HG02885 (cell line): Measurements from ENCODE around the gene TOR4A.
A peak's percentile ranks its signal among the peaks of the same experiment; 100 is the strongest.

Experiments used
- ATAC-seq: cut with Tn5 transposase; IDR thresholded peaks from one replicate; pipeline ENCODE4 v1.9.1; 2021; ENCODE audit warnings: mild to moderate bottlenecking; ENCODE audit not compliant: unreplicated experiment, poor library complexity

The TOR4A gene

DNA sequence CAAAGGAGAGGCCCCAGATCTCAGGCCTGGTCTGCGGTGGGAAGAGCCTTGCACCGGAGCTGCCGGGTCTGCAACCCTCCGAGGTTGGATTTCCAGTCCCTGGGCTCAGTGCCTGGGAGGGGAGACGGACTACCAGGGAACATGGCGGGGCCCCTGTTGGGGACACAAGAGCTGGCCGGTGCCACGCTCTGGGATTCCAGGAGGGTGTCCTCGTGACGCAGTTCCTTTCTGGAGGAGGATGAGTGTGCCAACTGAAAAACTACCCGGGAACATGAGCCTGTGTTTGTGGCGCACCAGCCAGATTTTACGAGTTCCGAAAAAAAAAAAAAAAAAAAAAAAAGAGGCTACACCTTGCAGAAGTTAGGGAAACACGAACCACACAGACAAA is 15.6 kb downstream of the TOR4A start:
- ATAC-seq: no peak

DNA sequence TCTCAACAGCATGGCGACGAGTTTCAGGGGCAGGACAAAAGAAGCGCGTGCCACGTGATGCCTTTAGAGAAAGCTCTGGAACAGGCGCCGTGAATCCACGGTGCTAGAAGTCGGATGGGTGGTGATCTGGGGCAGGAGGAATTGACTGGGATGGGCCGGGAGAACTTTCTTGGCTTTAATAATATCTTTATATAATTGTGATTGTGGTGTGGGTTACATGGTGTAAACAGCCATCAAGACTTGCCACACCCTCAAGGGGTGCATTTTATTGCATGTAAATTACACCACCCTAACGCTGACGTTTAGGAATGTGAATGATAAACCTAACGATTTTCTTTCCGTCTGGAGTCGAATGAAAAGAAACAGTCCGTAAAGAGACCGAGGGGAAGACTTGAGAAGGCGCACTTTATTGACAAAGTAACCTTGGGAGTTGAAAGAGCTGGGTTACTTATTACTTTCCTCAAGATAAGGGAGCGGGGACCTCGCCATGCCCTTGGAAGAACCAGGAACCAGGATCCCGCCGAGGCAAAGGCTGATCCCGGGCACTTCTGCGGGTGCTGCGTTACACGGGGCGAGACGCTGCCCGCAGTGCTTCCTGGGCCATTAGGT is 16.1 kb downstream of the TOR4A start:
- no peak for ATAC-seq

GRCh38 chr9:137294091-137294680 is 16.7 kb downstream of the TOR4A start:
- no peak for ATAC-seq

GRCh38 chr9:137294681-137295237 is 17.2 kb downstream of the TOR4A start:
- ATAC-seq: no peak

DNA sequence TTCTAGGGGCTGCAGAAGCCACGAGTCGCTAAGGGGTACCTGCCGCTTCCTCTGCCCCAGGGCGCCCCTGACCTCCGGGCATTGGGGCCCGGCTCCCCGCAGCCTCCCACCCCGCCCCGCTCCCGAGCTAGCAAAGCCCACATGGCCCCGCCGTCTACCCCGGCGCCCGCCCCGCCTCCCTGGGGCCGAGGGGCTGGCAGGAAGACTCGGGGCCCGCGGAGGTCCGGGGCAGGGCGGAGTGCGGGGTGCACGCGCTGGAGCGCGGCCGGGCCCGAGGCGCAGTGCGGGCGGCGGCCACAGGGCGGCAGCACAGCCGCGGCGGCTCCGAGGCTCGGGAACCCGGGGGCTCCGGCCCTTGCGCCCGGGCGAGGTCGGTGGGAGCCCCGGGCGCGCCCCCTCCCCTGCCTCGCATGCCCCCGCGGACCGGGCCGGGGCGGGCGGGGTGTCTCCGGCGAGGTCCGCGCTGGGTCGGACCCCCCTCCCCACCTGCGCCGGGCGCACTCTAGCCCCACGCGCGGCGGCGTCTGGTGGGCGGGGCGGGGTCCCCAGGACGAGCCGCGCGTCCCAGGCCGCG is 17.8 kb downstream of the TOR4A start:
- no peak for ATAC-seq

DNA sequence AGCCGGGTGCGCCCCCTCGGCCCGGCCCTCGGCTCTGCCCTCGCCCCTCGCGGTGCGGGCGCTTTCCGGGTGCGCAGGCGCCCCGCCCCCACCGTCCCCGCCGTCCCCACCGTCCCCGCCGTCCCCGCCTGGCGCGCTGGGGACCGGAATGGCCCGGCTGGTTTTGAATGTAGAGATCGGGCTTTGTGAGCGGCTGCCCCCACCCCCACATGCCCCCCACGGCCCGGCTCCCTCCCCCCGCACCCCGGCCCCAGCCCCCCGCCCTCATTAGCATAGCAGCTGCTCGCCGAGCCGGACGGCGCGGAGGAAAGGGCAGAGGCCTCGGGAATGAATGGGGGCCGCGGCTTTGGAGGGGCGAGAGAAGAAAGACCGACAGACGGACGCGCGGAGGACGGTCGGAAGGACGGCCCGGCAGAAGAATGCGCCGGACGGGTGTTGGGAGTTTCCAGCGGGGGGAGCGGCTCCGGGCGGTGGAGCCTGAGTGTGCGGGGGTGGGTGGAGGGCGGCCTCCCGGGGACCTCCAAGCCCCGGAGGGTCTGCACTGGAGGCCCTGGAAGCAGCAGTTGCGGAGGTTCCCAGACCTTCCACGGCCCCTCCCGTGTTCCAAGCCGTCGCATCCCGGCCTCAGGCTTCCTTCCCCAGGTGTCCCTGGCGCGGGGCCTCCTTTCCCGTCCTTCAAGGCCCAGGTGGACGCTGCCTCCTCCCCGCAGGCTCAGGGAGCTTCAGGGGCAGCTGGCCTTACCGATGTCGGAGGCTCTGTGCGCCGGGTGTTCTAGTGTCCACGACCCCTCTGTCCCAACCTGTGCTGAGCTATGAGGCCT is 18.5 kb downstream of the TOR4A start:
- ATAC-seq: no peak

DNA sequence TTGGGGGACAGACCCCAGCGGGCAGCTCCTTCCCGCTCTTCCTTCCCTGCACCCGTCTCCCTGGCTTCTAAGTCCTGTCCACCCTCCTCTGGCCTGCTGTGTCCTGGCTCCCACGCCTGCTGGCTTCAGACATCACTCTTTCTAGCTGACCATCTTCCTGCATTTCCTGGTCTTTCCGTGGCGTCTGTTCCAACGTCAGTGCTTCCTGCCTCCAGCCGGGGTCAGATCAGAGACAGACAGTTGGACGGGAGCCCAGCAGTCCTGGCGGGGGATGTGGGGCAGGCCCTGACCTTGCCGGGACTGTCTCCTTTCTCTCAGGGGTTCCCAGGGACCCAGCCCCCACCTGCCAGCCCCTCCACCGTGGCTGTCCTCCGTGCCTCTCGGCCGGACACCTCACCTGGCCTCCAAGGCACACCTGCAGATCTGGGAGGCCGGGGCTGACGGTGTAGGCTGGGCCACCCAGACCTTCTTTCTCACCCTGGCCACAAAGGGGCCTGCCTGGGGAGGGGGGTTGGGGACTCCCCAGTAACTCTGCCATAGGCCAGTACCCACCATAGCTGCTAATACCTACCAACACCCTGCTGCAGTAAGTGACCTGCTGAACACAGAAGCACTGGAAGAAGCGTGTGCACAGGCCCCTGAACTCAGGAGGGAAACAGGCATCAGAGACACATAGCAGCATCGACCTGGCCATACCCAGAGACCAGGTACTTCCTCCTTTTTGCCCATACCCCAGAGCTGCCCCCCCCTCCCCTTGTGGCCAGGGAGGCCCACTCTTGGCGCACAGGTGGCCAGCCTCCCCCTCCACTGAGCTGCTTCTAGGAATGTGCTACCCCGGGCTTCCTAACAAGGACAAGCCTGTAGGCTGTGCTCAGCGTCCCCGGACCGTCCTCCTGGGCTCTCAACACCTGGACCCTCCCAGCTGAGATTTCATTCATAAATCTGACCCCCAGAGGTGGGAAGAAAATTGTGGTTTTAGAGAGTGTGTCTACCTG is 19.4 kb downstream of the TOR4A start:
- no peak for ATAC-seq

- ATAC-seq: no peak
Observed at GRCh38 chr9:137297966-137298365, 20.4 kb downstream of the TOR4A start.

DNA sequence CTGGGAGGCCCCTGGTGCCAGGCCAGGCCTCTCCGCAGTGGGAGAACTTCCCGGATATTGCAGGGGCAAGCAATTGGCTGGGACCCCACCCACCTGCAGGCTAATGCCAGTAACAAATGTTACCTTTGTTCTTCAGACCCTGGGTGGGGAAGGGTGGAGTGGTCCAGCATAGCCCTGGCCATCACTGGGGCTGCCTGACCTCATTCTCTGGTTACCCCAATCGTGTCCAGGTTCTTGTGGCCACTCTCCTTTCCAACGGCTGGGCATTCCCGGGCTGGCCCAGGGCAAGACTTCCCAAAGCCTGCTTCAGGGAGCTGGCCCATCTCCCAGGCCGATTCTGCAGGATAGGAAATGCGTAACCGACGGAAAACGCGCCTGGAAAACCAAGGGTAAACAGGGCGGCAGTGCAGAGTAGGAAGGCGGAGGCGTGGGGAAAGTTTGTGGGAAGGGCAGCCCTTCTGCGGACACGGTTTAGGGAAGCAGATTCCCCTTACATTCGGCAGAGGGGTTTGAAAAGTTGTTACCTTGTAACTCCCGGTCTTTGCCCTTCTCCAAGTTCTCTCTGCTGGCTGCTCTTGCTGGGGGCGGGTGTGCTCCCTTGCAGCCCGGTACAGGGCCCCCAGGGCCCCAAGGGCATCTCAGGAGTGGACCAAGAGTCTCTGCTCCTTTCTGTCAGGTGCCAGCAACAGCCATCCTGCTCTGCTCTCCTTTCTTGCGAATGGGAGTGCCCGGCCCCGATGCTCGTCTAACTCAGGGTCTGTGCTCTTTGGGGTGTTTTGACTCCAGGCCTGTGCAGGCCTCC is 21.1 kb downstream of the TOR4A start:
- no peak for ATAC-seq

GRCh38 chr9:137299203-137299565 is 21.7 kb downstream of the TOR4A start:
- ATAC-seq: no peak

DNA sequence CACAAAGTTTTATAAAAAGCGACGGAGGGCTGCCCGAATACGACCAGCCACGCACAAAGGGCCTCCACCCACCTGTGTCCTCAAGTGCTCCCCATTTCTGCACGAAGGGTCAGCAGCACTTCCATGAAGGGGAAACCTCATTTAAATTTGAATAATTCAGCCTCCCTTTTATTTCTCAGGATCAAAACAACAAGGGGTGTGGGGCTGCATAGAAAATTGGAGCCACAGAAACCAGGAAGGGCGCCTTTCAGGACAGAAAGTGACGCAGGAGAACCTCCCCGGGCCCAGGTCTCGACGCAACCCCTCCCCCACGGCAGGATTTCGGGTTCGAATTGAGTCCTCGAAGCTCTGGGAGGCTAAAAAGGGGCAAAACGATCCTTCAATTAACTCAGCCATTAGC is 22.4 kb downstream of the TOR4A start:
- ATAC-seq: no peak

DNA sequence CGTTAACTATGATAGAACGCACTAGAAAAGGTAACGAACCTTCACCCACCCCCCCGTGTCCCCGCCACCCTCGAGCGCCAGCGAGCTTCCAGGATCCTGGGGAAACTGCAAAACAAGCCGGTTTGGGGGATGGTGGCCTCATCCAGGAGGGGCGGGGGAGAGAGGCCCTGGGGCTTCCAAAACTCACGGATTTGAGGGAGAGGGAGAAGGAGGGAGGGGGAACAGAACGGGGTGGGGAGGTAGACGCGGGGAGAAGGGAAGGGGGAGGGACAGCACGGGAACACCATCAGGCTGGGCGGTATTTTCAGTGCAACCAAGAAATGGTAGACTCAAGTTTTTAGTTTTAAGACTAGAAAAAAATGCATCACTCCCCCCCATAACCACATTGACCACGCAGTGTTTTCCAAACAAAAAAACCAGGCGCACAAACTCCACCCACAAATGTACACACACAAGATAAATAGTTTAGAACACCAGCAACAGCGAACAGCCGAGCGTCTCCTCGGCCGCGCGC is 23.1 kb downstream of the TOR4A start:
- ATAC-seq: no peak

- ATAC-seq: peak; percentile 20
Observed at GRCh38 chr9:137301081-137301947, 23.8 kb downstream of the TOR4A start.

DNA sequence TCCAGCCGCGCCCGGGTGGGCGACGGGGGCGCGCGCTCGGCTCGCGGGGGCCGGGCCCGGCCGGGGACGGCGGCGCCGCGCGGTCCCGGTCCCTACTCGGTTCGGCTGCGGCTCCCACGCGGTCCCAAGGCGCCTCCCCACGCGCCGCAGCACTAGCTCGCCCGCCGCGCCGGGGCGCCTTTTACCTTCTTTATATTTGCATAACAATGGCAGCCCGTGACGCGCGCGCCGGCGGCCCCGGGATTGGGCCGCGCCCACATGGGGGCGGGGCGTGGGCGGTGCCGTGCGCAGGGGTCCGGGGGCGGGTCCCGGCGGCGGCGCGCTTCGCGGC is 24.6 kb downstream of the TOR4A start, which contains the start of gene NRARP:
Gene NRARP (minus strand): TSS at position 154 of the 331 bp plus-strand sequence. CDS start 343 bp downstream, outside the sequence.
- ATAC-seq: peak; percentile 74

DNA sequence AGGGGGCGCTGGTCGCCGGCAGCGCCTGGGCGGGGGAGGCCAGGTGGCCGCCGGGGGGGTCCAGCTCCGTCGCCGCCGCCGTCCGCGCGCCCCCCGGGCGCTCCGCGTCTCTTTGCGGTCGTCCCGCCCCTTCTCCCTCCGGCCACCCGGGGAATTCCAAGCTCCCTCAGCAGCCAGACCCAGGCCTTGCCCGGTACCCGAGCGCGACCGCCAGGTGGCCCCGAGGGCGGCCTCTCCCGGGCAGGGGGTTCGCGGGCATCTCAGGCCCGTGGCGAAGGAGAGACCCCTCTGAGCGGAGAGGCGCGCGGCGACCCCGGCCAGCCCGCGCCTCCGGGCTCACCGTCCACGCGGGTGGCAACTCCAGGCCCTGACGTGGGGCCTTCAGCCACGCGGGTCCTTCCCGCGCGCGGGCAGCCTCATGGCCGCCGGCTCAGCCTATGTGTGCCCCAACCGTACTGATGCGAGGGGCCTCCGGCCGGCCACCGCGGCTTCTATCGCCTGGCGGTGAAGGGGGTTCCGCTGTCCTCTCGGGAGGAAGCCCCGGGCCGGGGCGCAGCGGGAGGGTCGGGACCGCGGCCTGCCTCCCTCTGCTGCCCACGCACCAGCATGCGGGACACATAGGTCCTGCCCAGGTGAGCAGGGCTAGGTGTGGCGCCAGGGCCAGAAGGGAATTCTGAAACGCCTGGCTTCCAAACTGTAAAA is 25.1 kb downstream of the TOR4A start:
- peak; percentile 39 for ATAC-seq

DNA sequence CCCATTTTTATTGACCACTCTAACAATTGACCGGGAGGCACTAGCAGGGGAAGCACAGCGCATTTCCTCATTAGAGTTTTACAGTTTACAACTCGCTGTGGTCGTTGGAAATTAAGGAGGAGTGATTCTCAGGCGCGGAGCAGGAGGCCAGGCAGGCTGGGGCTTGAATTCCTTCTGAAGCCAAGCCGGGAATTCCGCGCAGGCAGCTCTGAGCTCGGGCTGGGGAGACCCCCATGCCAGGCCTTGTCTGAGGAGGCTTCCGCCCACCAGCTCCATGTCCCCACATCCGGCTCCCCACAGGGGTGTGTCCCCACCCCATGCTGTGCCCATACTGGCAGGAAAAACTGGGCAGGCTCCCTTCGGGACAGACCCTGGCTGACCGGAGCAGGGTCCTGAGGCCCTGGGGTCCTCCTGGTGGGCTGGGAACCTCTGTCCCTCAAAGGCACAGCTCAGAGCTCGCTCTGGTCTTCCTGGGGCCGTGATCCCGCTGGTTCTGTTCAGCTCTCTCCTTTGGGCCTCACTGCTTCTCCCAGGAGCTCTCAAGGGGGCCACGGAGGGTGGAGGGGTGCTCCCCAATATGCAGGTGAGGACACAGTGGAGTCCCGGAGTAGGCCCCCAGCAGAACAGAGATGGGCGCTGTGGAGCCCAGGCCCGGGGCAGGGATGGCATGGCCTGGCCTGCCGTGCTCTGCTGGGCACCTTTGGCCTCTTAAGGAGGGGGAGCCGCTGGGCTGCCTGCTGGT is 25.8 kb downstream of the TOR4A start:
- no peak for ATAC-seq
